ENCODE measurements around the gene USP4. TPM values are rescaled to one million over a fixed set of nuclear protein-coding genes. Genes with fewer than 3 reads are reported as not detected.
"Not testable (repeated sequence)": the region's sequence is repeated elsewhere in the genome, so short reads cannot be mapped to it uniquely, and the experiment has no call there.

USP4 gene
- total RNA-seq, 1 donor from 2014 or later = 48.8 TPM

DNA sequence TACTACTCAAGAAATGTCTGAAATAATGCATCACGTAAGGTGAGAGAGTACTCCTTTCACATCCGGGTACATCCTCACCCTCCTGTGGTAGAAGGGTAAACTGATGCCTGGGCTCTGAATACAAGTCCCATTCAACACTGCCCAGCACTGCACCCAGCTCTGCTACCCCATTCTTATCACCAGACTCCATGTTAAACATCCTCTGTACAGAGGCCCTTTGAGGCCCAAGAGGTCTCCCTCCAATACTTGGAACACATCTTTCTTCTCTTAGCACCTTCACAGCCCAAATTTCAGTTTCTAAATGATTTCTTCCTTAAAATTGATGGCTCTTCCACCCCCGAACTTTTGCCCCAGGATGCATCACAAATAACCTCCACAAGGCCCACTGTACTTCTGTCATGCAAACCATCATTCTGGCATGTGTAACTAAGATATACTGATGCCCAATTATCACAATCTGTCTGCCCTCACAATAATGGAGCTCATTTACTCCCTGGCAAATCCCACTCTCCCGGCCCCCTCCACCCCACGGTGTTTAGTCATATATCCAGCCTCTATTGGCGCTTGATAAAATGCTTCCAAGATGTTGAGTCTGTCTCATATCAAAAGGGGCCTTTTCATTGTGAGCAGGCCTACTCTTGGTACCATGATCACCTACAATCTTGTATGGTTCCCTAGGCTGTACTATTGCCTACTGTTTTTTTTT lies 30.9 kb upstream of the USP4 start:
- no peak overlapping the region for H3K27ac Mint-ChIP-seq

DNA sequence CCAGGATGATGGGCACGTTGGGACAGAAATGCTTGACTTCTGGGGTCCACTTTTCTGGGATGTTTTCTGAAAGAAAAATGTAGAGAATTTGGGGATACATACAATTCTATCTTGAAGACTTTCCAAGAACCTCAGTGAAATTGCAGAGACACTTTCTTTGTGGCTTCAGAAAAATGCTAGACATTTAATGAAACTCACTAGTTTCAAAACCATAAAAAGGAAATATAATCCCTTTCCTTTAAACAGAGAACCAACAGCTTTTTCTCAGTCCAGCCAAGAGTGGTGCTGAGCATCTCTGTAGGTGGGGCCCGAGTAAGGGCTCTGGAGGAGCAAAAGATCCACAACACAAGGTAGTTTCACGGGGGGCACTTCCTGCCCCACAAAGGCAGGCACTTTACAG lies 22.7 kb upstream of the USP4 start:
- DNase-seq (ENCODE audit: extremely low spot score, unreplicated experiment) = no peak
- no peaks in the 10 kb centered on the region for H3K9me3 Mint-ChIP-seq
- peaks cover 14% of the 10 kb centered on the region for H3K4me1 Mint-ChIP-seq (ENCODE audit: unreplicated experiment)
- TF ChIP-seq, protein P1, sequence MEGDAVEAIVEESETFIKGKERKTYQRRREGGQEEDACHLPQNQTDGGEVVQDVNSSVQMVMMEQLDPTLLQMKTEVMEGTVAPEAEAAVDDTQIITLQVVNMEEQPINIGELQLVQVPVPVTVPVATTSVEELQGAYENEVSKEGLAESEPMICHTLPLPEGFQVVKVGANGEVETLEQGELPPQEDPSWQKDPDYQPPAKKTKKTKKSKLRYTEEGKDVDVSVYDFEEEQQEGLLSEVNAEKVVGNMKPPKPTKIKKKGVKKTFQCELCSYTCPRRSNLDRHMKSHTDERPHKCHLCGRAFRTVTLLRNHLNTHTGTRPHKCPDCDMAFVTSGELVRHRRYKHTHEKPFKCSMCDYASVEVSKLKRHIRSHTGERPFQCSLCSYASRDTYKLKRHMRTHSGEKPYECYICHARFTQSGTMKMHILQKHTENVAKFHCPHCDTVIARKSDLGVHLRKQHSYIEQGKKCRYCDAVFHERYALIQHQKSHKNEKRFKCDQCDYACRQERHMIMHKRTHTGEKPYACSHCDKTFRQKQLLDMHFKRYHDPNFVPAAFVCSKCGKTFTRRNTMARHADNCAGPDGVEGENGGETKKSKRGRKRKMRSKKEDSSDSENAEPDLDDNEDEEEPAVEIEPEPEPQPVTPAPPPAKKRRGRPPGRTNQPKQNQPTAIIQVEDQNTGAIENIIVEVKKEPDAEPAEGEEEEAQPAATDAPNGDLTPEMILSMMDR (conservative IDR thresholded peaks at IDR 0.05) = no peak
- peak overlapping the region; percentile 48 for H3K27ac Mint-ChIP-seq
- no peaks in the 10 kb centered on the region for H3K27me3 Mint-ChIP-seq
- H3K4me3 Mint-ChIP-seq = no peak overlapping the region
- H3K36me3 Mint-ChIP-seq = peaks cover 23% of the 10 kb centered on the region

More for the DNA sequence above, 30.9 kb upstream of the USP4 start:
- Mint-ChIP-seq H3K36me3 (peaks cover 36% of the 10 kb centered on the region), H3K4me3 (no peak overlapping the region), H3K9me3 (no peaks in the 10 kb centered on the region), H3K4me1 (ENCODE audit: unreplicated experiment) (no peaks in the 10 kb centered on the region), H3K27me3 (no peaks in the 10 kb centered on the region)
- TF ChIP-seq, protein P1 (conservative IDR thresholded peaks at IDR 0.05) = no peak
- no peak for DNase-seq (ENCODE audit: extremely low spot score, unreplicated experiment)

DNA sequence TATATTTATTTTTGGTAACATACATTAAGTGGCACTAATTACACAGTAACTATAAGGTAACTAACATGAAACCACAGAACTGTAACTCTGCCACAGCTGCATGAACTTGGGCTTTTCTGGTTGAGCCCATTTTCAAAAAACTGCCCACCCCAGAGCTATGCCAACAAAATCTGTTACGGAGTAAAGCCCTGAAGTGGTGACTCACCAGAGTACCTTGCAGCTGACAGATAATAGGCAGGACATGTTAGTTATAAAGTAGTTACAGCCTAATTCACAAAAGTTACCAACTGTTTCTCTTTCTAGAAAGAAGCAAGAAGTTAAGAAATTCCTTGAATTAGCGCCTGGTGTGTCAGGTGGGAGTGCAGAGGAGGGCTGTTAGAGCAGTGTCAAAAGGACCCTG lies 19.8 kb upstream of the USP4 start:
- TF ChIP-seq, protein P1 (conservative IDR thresholded peaks at IDR 0.05) = no peak
- Mint-ChIP-seq H3K36me3 (peaks cover 25% of the 10 kb centered on the region), H3K4me1 (ENCODE audit: unreplicated experiment) (peaks cover 22% of the 10 kb centered on the region), H3K27me3 (no peaks in the 10 kb centered on the region), H3K27ac (peak overlapping the region; percentile 74), H3K4me3 (peak overlapping the region; percentile 90), H3K9me3 (no peaks in the 10 kb centered on the region)
- DNase-seq (ENCODE audit: extremely low spot score, unreplicated experiment) = no peak

DNA sequence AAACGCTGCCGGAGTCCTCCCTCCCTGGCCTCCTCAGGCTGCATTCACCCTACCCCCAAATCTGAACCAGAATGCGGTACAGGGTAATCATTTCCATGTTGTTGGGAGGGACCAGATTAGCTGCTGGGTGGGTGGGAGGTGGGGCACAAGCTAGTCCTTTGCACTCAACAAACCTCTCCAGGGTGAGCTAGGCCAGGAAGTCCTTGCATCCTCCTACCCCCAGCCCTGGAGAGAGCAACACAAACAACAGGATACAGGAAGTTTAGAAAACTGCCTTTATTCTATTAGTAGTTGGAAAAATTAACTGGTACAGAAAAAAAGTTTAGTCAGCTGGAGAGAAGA lies 19.0 kb upstream of the USP4 start:
- Mint-ChIP-seq H3K4me3 (peak overlapping the region; percentile 90), H3K36me3 (peaks cover 28% of the 10 kb centered on the region)

DNA sequence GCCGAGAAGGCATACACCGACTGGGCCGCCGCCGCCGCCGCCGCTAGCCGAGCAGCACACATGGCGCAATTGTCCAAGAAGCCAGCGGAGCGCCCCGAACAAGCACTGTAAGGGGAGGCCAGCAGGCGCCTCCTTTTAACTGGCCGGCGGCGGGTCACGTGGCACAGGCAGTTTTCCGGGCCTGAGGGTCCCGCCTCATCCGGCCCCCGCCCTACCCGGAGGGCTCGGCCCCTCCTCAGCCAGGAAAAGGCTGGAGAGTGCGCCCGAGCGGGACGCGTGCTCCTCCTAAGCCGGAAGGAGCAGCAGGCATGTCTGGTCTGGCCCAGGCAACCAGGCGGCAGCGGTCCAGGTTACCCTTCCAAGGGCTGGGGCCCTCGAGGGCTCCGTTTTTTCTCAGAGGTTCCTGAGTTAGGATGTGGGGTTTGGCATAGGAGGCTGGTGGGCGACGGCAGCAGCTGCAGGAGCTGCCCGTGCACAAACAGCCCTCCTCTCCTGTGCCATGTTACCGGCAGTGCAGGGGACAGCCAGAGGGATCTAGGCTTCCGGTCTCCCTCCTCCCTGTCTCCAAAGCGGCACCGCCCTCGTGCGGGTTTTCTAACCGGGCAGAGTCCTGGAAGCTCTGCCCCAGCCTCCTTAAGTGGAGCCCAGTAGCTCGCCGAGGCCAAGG lies 18.5 kb upstream of the USP4 start, which contains the start of gene GPX1:
GPX1 (minus strand) TSS at position 137 of the 667 bp plus-strand sequence; CDS start at position 62, 75 bp downstream.
- H3K27me3 Mint-ChIP-seq = no peaks in the 10 kb centered on the region
- peaks cover 22% of the 10 kb centered on the region for H3K4me1 Mint-ChIP-seq (ENCODE audit: unreplicated experiment)
- H3K9me3 Mint-ChIP-seq = no peaks in the 10 kb centered on the region
- H3K27ac Mint-ChIP-seq = peak within 1 kb of the TSS; percentile 84
- peaks cover 28% of the 10 kb centered on the region for H3K36me3 Mint-ChIP-seq
- peak within 1 kb of the TSS; percentile 90 for H3K4me3 Mint-ChIP-seq
- TF ChIP-seq, protein P1 (conservative IDR thresholded peaks at IDR 0.05) = no peak
- peak; percentile 96 for DNase-seq (ENCODE audit: extremely low spot score, unreplicated experiment)

More for the DNA sequence above, 19.0 kb upstream of the USP4 start:
- peak overlapping the region; percentile 74 for H3K27ac Mint-ChIP-seq
- no peaks in the 10 kb centered on the region for H3K9me3 Mint-ChIP-seq
- H3K27me3 Mint-ChIP-seq = no peaks in the 10 kb centered on the region
- no peak for DNase-seq (ENCODE audit: extremely low spot score, unreplicated experiment)
- TF ChIP-seq, protein P1 (conservative IDR thresholded peaks at IDR 0.05) = no peak
- peaks cover 22% of the 10 kb centered on the region for H3K4me1 Mint-ChIP-seq (ENCODE audit: unreplicated experiment)

DNA sequence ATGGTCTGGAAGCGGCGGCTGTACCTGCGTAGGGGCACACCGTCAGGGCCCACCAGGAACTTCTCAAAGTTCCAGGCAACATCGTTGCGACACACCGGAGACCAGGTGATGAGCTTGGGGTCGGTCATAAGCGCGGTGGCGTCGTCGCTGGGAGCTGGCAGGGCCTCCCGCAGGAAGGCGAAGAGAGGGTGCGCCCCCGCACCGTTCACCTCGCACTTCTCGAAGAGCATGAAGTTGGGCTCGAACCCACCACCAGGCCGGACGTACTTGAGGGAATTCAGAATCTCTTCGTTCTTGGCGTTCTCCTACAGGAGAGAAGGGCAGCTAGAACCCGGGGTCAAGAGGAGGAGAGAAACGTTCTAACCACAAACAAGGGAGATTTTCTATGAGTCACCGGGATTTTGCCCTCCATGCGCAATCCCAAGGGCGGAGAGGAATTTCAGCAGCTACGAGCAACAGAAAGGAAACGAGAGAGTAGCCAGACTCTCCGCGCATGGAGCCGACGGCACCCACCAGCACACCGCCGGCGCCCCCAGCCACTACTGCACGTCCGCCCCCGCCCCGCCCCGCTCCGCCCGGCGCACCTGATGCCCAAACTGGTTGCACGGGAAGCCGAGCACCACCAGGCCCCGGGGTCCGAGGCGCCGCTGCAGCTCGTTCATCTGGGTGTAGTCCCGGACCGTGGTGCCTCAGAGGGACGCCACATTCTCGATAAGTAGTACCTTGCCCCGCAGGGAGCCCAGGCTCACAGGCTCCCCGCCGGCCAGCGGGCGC lies 17.8 kb upstream of the USP4 start:
- DNase-seq (ENCODE audit: extremely low spot score, unreplicated experiment) = peak; percentile 70
- H3K4me3 Mint-ChIP-seq = peak overlapping the region; percentile 90

DNA sequence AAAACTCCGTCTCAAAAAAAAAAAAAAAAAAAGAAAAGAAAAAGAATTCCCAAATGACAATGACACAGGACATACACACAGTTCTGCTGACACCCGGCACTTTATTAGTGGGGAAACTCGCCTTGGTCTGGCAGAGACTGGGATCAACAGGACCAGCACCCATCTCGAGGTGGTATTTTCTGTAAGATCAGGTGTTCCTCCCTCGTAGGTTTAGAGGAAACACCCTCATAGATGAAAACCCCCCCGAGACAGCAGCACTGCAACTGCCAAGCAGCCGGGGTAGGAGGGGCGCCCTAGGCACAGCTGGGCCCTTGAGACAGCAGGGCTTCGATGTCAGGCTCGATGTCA lies 17.2 kb upstream of the USP4 start:
- Mint-ChIP-seq H3K4me3 (peak overlapping the region; percentile 90), H3K27ac (peak overlapping the region; percentile 84), H3K36me3 (peaks cover 22% of the 10 kb centered on the region), H3K4me1 (ENCODE audit: unreplicated experiment) (peaks cover 18% of the 10 kb centered on the region)
- not testable (repeated sequence) for H3K27me3 Mint-ChIP-seq; DNase-seq (ENCODE audit: extremely low spot score, unreplicated experiment); H3K9me3 Mint-ChIP-seq

More for the DNA sequence above, 17.8 kb upstream of the USP4 start:
- not testable (repeated sequence) for H3K27me3 Mint-ChIP-seq, H3K9me3 Mint-ChIP-seq
- Mint-ChIP-seq H3K27ac (peak overlapping the region; percentile 84), H3K4me1 (ENCODE audit: unreplicated experiment) (peaks cover 21% of the 10 kb centered on the region), H3K36me3 (peaks cover 27% of the 10 kb centered on the region)

Data from type B pancreatic cell (in vitro differentiated cells).